Activated CD4-positive, alpha-beta T cell treated with anti-CD3 and anti-CD28 coated beads, Interleukin-2, Interleukin-6, amounts not matched to agents 100 ng/mL and 50 ng/mL, durations not matched to agents 16 hours and 8 hours (primary cell): ENCODE measurements around the gene RABGAP1L.

Source experiments
- DNase-seq: peaks from one replicate; pipeline ENCODE4 v3.0.0-alpha.2; 2020

RABGAP1L gene

GRCh38 chr1:174954073-174954460 lies 794.7 kb downstream of the RABGAP1L start:
- no peak for DNase-seq

GRCh38 chr1:174954671-174955669 lies 795.6 kb downstream of the RABGAP1L start:
- no peak for DNase-seq

- DNase-seq: no peak
These were observed 796.8 kb downstream of the RABGAP1L start for GRCh38 chr1:174956086-174956485.

GRCh38 chr1:174956976-174957375 lies 797.7 kb downstream of the RABGAP1L start:
- DNase-seq: no peak

GRCh38 chr1:174957829-174958228 lies 798.5 kb downstream of the RABGAP1L start:
- DNase-seq: peak; percentile 10

GRCh38 chr1:174958396-174958795 lies 799.1 kb downstream of the RABGAP1L start:
- DNase-seq: no peak

- DNase-seq: no peak
These were observed 801.0 kb downstream of the RABGAP1L start for GRCh38 chr1:174960362-174960761.

GRCh38 chr1:174963529-174964125 lies 804.3 kb downstream of the RABGAP1L start:
- DNase-seq: no peak

GRCh38 chr1:174964261-174964971 lies 805.1 kb downstream of the RABGAP1L start:
- DNase-seq: peak; percentile 78

- no peak for DNase-seq
These were observed 805.6 kb downstream of the RABGAP1L start for GRCh38 chr1:174964972-174965361.

GRCh38 chr1:174965362-174966007 lies 806.2 kb downstream of the RABGAP1L start:
- DNase-seq: no peak

GRCh38 chr1:174966008-174966572 lies 806.8 kb downstream of the RABGAP1L start:
- DNase-seq: no peak

- DNase-seq: peak; percentile 39
These were observed 808.8 kb downstream of the RABGAP1L start for GRCh38 chr1:174967845-174968705.

- peak; percentile 82 for DNase-seq
These were observed 809.5 kb downstream of the RABGAP1L start for GRCh38 chr1:174968750-174969244.

- DNase-seq: peak; percentile 68
These were observed 810.7 kb downstream of the RABGAP1L start for GRCh38 chr1:174969977-174970376.

GRCh38 chr1:174971466-174971865 lies 812.1 kb downstream of the RABGAP1L start:
- DNase-seq: no peak

- no peak for DNase-seq
These were observed 812.6 kb downstream of the RABGAP1L start for GRCh38 chr1:174971902-174972301.

GRCh38 chr1:174974711-174975119 lies 815.4 kb downstream of the RABGAP1L start:
- no peak for DNase-seq

GRCh38 chr1:174975764-174976163 lies 816.4 kb downstream of the RABGAP1L start:
- no peak for DNase-seq

- DNase-seq: peak; percentile 49
These were observed 817.3 kb downstream of the RABGAP1L start for GRCh38 chr1:174976436-174977108.
